H1 (cell line): Measurements from ENCODE around the gene CHST8. TPM values are rescaled to one million over a fixed set of nuclear protein-coding genes. Genes with fewer than 3 reads are reported as not detected.

ENCODE experiments used
- CTCF ChIA-PET: fragments of 300-600 bp; sonication (Branson Sonifier 250); formaldehyde crosslinking; loops from one replicate; lab custom pipeline; 2021; ENCODE audit not compliant: partially characterized antibody; lab: Charles Lee
- POLR2A ChIA-PET: fragments of 300-600 bp; sonication (Branson Sonifier 250); formaldehyde crosslinking; loops from one replicate; lab custom pipeline; 2021; ENCODE audit warnings: inconsistent platforms; ENCODE audit not compliant: partially characterized antibody; lab: Charles Lee
- DNase-seq, 2 experiments: peaks; one replicate each; pipeline versions ENCODE4 v3.0.0 to v3.0.0-alpha.2; 2010 to 2022; ENCODE audit warnings: low spot score in 2 of 2, low read depth in 1 of 2, mixed read lengths in 1 of 2
- FAIRE-seq: peaks from 2 replicates; lab custom pipeline; 2011; peaks lifted over from hg19 to GRCh38; lab: Jason Lieb, UNC
- H2AFZ ChIP-seq: 2 replicates; pipeline ENCODE4 v1.8.1; 2012; ENCODE audit warnings: low read length, inconsistent platforms
- H2AK5ac ChIP-seq: 2 replicates; pipeline ENCODE4 v1.6.1; 2013; ENCODE audit warnings: low read depth, low read length
- H2BK120ac ChIP-seq: replicated peaks from 2 replicates; pipeline ENCODE3; 2013; ENCODE audit warnings: low read depth, low read length, inconsistent platforms
- H2BK12ac ChIP-seq: 2 replicates; pipeline ENCODE4 v1.6.1; 2013; ENCODE audit warnings: low read depth, low read length
- H2BK15ac ChIP-seq: 2 replicates; pipeline ENCODE4 v1.6.1; 2013; ENCODE audit warnings: low read length
- H2BK20ac ChIP-seq: 2 replicates; pipeline ENCODE4 v1.6.1; 2013; ENCODE audit warnings: low read length
- H2BK5ac ChIP-seq: 2 replicates; pipeline ENCODE4 v1.6.1; 2013; ENCODE audit warnings: low read depth, low read length
- H3K14ac ChIP-seq: 2 replicates; pipeline ENCODE4 v1.6.1; 2013; ENCODE audit warnings: inconsistent platforms; ENCODE audit not compliant: insufficient read length
- H3K18ac ChIP-seq: 2 replicates; pipeline ENCODE4 v1.6.1; 2013; ENCODE audit warnings: low read length; ENCODE audit errors: extremely low read depth
- H3K23ac ChIP-seq: 2 replicates; pipeline ENCODE4 v1.6.1; 2013; ENCODE audit warnings: inconsistent platforms; ENCODE audit not compliant: insufficient read length
- H3K23me2 ChIP-seq: 2 replicates; pipeline ENCODE4 v1.6.1; 2013; ENCODE audit warnings: low read depth, low read length
- H3K27ac ChIP-seq: 2 replicates; pipeline ENCODE4 v1.6.1; 2011; ENCODE audit warnings: low read depth, low read length, inconsistent platforms
- H3K27me3 ChIP-seq, 4 experiments: replicated peaks in 1 of 4; 1 replicate in 1 of 4; 2 replicates in 3 of 4; pipeline versions ENCODE4 v1.6.1 to v1.8.1; 2011 to 2013; ENCODE audit warnings: low read length in 3 of 4, mild to moderate bottlenecking in 3 of 4, inconsistent platforms in 2 of 4, mixed read lengths in 2 of 4, moderate library complexity in 1 of 4; ENCODE audit not compliant: control insufficient read depth in 3 of 4, insufficient read depth in 3 of 4; ENCODE audit errors: extremely low read depth in 1 of 4
- H3K36me3 ChIP-seq, 4 experiments: 2 replicates each; pipeline versions ENCODE4 v1.6.1 to v1.8.1; 2011 to 2013; ENCODE audit warnings: mild to moderate bottlenecking in 4 of 4, low read length in 3 of 4, moderate library complexity in 2 of 4, control low read depth in 1 of 4, inconsistent platforms in 1 of 4; ENCODE audit not compliant: insufficient read depth in 4 of 4, control insufficient read depth in 2 of 4
- H3K4ac ChIP-seq: replicated peaks from 2 replicates; pipeline ENCODE3; 2013; ENCODE audit warnings: low read length, low read depth, mixed read lengths, inconsistent platforms; ENCODE audit not compliant: insufficient read length
- H3K4me1 ChIP-seq, 4 experiments: replicated peaks in 1 of 4; 1 replicate in 1 of 4; 2 replicates in 3 of 4; pipeline versions ENCODE4 v1.6.1 to v1.8.1; 2011 to 2013; ENCODE audit warnings: low read length in 3 of 4, inconsistent platforms in 2 of 4, mixed read lengths in 1 of 4; ENCODE audit not compliant: insufficient read depth in 4 of 4, control insufficient read depth in 3 of 4
- H3K4me2 ChIP-seq, 2 experiments: 2 replicates each; pipeline versions ENCODE4 v1.6.1 to v1.8.1; 2011 to 2013; ENCODE audit warnings: low read depth in 2 of 2, low read length in 2 of 2, control low read depth in 1 of 2, inconsistent platforms in 1 of 2, mild to moderate bottlenecking in 1 of 2; ENCODE audit not compliant: insufficient read depth in 1 of 2
- H3K4me3 ChIP-seq, 4 experiments: fragments of 200-600, 300-600 bp in 1 of 4; sonication (generic), shearing (Covaris generic), sonication (Bioruptor Twin) in 1 of 4; 2 replicates each; pipeline versions ENCODE4 v1.5.1 to v1.8.1; 2011 to 2016; ENCODE audit warnings: low read length in 4 of 4, low read depth in 3 of 4, control low read depth in 2 of 4, inconsistent platforms in 2 of 4, mild to moderate bottlenecking in 2 of 4, mixed read lengths in 1 of 4, moderate library complexity in 1 of 4; ENCODE audit not compliant: insufficient read depth in 2 of 4; ENCODE audit errors: extremely low read depth in 1 of 4
- H3K56ac ChIP-seq: replicated peaks from 2 replicates; pipeline ENCODE3; 2013; ENCODE audit warnings: low read depth, mild to moderate bottlenecking, mixed read lengths, low read length, inconsistent platforms; ENCODE audit not compliant: insufficient read length
- H3K79me1 ChIP-seq: 2 replicates; pipeline ENCODE4 v1.6.1; 2013; ENCODE audit warnings: low read depth, low read length, control low read depth
- H3K79me2 ChIP-seq, 2 experiments: 2 replicates each; pipeline versions ENCODE4 v1.6.1 to v1.8.1; 2012 to 2013; ENCODE audit warnings: low read length in 2 of 2, mild to moderate bottlenecking in 2 of 2, inconsistent platforms in 1 of 2; ENCODE audit not compliant: insufficient read depth in 2 of 2, control insufficient read depth in 1 of 2
- H3K9ac ChIP-seq, 4 experiments: replicated peaks in 1 of 4; 1 replicate in 1 of 4; 2 replicates in 3 of 4; pipeline versions ENCODE4 v1.6.1 to v1.8.1; 2011 to 2013; ENCODE audit warnings: low read depth in 3 of 4, low read length in 3 of 4, control low read depth in 2 of 4, mild to moderate bottlenecking in 2 of 4, moderate library complexity in 2 of 4, inconsistent platforms in 1 of 4; ENCODE audit errors: extremely low read depth in 1 of 4
- H3K9me3 ChIP-seq, 2 experiments: 2 replicates each; pipeline versions ENCODE4 v1.6.1 to v1.8.1; 2012 to 2013; ENCODE audit warnings: mild to moderate bottlenecking in 2 of 2, moderate library complexity in 2 of 2, control low read depth in 1 of 2, inconsistent platforms in 1 of 2, low read depth in 1 of 2, low read length in 1 of 2, mixed read lengths in 1 of 2; ENCODE audit not compliant: insufficient read depth in 2 of 2
- H4K20me1 ChIP-seq, 2 experiments: replicated peaks in 1 of 2; 2 replicates each; pipeline versions ENCODE3 to v1.8.1; 2011 to 2013; ENCODE audit warnings: inconsistent platforms in 2 of 2, low read length in 2 of 2, mild to moderate bottlenecking in 1 of 2; ENCODE audit not compliant: insufficient read depth in 2 of 2, control insufficient read depth in 1 of 2
- H4K5ac ChIP-seq: 2 replicates; pipeline ENCODE4 v1.6.1; 2013; ENCODE audit warnings: low read length, low read depth, mixed read lengths, inconsistent platforms; ENCODE audit not compliant: insufficient read length
- H4K8ac ChIP-seq: 2 replicates; pipeline ENCODE4 v1.8.0; 2013; ENCODE audit warnings: mild to moderate bottlenecking, moderate library complexity, low read length, inconsistent platforms; ENCODE audit not compliant: insufficient read depth; ENCODE audit errors: extremely low read depth
- H4K91ac ChIP-seq: replicated peaks from 2 replicates; pipeline ENCODE3; 2013; ENCODE audit warnings: low read length, mixed read lengths, inconsistent platforms; ENCODE audit not compliant: insufficient read length
- ATF2 ChIP-seq: IDR thresholded peaks from 2 replicates; pipeline ENCODE4 v1.6.1; 2012; ENCODE audit warnings: low read length, inconsistent platforms
- CBX5 ChIP-seq: fragments of 300-800, 300-1000 bp; sonication (generic); IDR thresholded peaks from 2 replicates; pipeline ENCODE4 v1.7.1; 2016; ENCODE audit warnings: antibody characterized with exemption, low read length, low read depth
- CBX8 ChIP-seq: fragments of 300-800, 300-1000 bp; sonication (generic); IDR thresholded peaks from 2 replicates; pipeline ENCODE4 v1.7.1; 2016; ENCODE audit warnings: low read depth, low read length, borderline replicate concordance
- E2F6 ChIP-seq: IDR thresholded peaks from 2 replicates; pipeline ENCODE4 v1.6.1; 2012; ENCODE audit warnings: inconsistent platforms
- FOSL1 ChIP-seq: IDR thresholded peaks from 2 replicates; pipeline ENCODE4 v1.6.1; 2011; ENCODE audit warnings: mild to moderate bottlenecking, low read depth, low read length, moderate library complexity; ENCODE audit not compliant: insufficient read depth
- MAFK ChIP-seq: IDR thresholded peaks from 2 replicates; pipeline ENCODE4 v1.6.1; 2012; ENCODE audit warnings: low read depth, mild to moderate bottlenecking, improper control_type of control experiment, low read length
- NANOG ChIP-seq: IDR thresholded peaks from 2 replicates; pipeline ENCODE4 v1.6.1; 2011; ENCODE audit warnings: low read length, low read depth, mild to moderate bottlenecking, inconsistent platforms; ENCODE audit not compliant: insufficient read depth, poor library complexity, severe bottlenecking
- RAD21 ChIP-seq, 2 experiments: IDR thresholded peaks in 1 of 2; conservative IDR thresholded peaks in 1 of 2; 2 replicates each; pipeline ENCODE4 v1.6.1; 2011; ENCODE audit warnings: low read depth in 2 of 2, low read length in 2 of 2, improper control_type of control experiment in 1 of 2, inconsistent platforms in 1 of 2, mild to moderate bottlenecking in 1 of 2, moderate library complexity in 1 of 2
- RBBP5 ChIP-seq: IDR thresholded peaks from 2 replicates; pipeline ENCODE4 v1.7.1; 2012; ENCODE audit warnings: low read depth, mild to moderate bottlenecking, inconsistent platforms, low read length, moderate library complexity, borderline replicate concordance
- SP2 ChIP-seq: IDR thresholded peaks from 2 replicates; pipeline ENCODE4 v1.6.1; 2012; ENCODE audit warnings: mild to moderate bottlenecking, low read length, inconsistent platforms
- TAF1 ChIP-seq: IDR thresholded peaks from 2 replicates; pipeline ENCODE4 v1.6.1; 2011; ENCODE audit warnings: mild to moderate bottlenecking, low read depth, low read length
- WGBS, 2 experiments: shearing (Covaris generic) in 1 of 2; methylation state at CpG; one replicate each; pipeline versions ENCODE4 v1.1.6 to v1.1.7; 2013 to 2015; ENCODE audit warnings: low lambda C conversion rate in 2 of 2, mixed read lengths in 2 of 2, inconsistent platforms in 1 of 2, low coverage in 1 of 2, missing lambda C conversion rate in 1 of 2; ENCODE audit not compliant: insufficient replicate concordance in 2 of 2, insufficient coverage in 1 of 2, insufficient read length in 1 of 2; ENCODE audit errors: extremely low coverage in 1 of 2, missing lambda C conversion rate in 1 of 2; 5-methylcytosine and 5-hydroxymethylcytosine counted together
- polyA plus RNA-seq, 7 experiments: library from polyadenylated mRNA; depleted of rRNA in 3 of 7; stranded (reverse) in 5 of 7; unstranded in 2 of 7; fragments of >200 nt in 5 of 7; fragments of 200-250 nt in 2 of 7; gene quantifications; 1 replicate in 5 of 7; 2 replicates in 1 of 7; 4 replicates in 1 of 7; pipeline versions ENCODE4 v1.2.1 to v1.2.3, GENCODE V29; 2011 to 2013; ENCODE audit warnings: missing spikeins in 2 of 7, mixed read lengths in 2 of 7
- total RNA-seq: library from RNA; stranded (reverse); fragmentation: NEBNext Ultra II Directional; extraction: Animal tissue kit (Norgen Biotek cat#: 25700); gene quantifications from 2 replicates; pipeline ENCODE4 v1.2.1, GENCODE V29; 2021

Gene CHST8
- total and polyA plus RNA-seq, 2 of the 8 experiments (the other 6 are each of a cell fraction or from before 2014, with no cell fraction given) = 10.8 to 28.2 TPM

- DNase-seq = no peak
- TF ChIP-seq FOSL1 (no peak), RAD21 (IDR thresholded peaks at IDR 0.05 in 1 of 2, conservative IDR thresholded peaks at IDR 0.05 in 1 of 2; ENCODE audit: low read depth in 2 of 2, low read length in 2 of 2) (no peak), ATF2 (no peak), TAF1 (no peak), SP2 (no peak), NANOG (no peak), CBX8 (no peak), MAFK (no peak), CBX5 (no peak), RBBP5 (no peak), E2F6 (no peak)
Measured at GRCh38 chr19:33745297-33745696, 123.5 kb downstream of the CHST8 start.

More at GRCh38 chr19:33745297-33745696, 123.5 kb downstream of the CHST8 start:
- CTCF ChIA-PET = interaction anchor here (0.9 to 1.2 kb wide), 3 partner anchors 21 to 202 kb away, joined by 3 to 4 read pairs (median 3); no protein-coding TSS in a partner anchor
- H3K4me3 ChIP-seq = no peak overlapping the region
- no peak overlapping the region for H4K5ac ChIP-seq
- 84% methylated on average over 6 of the region's 6 CpGs; no CpG with 5 or more reads in 1 of the 2 experiments for WGBS, 2 experiments
- H3K79me2 ChIP-seq = no peaks in the 10 kb centered on the region
- H2AFZ ChIP-seq = no peak overlapping the region
- H3K18ac ChIP-seq = no peak overlapping the region
- no peak overlapping the region for H2BK120ac ChIP-seq
- POLR2A ChIA-PET = no interaction called here
- peaks cover 4 to 7% of the 10 kb centered on the region in 2 experiments for H4K20me1 ChIP-seq
- no peak overlapping the region for H3K9ac ChIP-seq
- H3K56ac ChIP-seq = no peak overlapping the region
- no peak overlapping the region for H2BK15ac ChIP-seq
- no peak overlapping the region for H2AK5ac ChIP-seq
- no peak overlapping the region for H3K4ac ChIP-seq
- H3K36me3 ChIP-seq = no peaks in the 10 kb centered on the region
- no peaks in the 10 kb centered on the region for H3K23me2 ChIP-seq
- H2BK12ac ChIP-seq = no peak overlapping the region
- no peaks in the 10 kb centered on the region; a peak in 1 of 7 replicates for H3K27me3 ChIP-seq
- H4K91ac ChIP-seq = no peak overlapping the region
- FAIRE-seq = no peak
- no peaks in the 10 kb centered on the region; the same call in 1 of the 2 replicates for H3K79me1 ChIP-seq
- no peaks in the 10 kb centered on the region for H3K9me3 ChIP-seq
- H3K4me2 ChIP-seq = no peak overlapping the region
- no peak overlapping the region for H2BK5ac ChIP-seq
- H3K14ac ChIP-seq = no peak overlapping the region
- H3K23ac ChIP-seq = no peak overlapping the region
- no peak overlapping the region for H3K27ac ChIP-seq
- no peak overlapping the region for H2BK20ac ChIP-seq
- H3K4me1 ChIP-seq = no peaks in the 10 kb centered on the region
- no peak overlapping the region for H4K8ac ChIP-seq
